ENCODE results near the gene SP100.

DNA sequence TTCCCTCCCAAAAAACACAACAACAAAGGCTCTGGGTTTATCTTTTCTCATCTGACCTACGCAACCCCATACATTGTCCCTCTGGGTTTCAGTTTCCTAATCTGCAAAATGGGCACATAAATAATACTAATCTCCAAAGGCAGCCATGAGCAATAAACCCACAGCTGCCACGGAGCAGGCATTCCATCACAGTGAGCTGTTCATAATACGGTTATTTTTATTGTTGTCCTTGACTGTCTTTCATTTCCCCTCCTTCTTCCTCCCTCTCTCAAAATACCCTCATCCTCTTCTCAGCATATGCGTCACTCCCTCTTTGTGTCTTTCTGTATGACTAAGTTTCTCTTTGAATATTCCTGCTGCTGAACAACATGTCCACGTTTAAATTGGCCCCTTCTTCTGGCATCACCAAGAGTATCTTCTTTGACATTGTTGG, 166.9 kb downstream of the SP100 start:
- TF ChIP-seq, protein P1, sequence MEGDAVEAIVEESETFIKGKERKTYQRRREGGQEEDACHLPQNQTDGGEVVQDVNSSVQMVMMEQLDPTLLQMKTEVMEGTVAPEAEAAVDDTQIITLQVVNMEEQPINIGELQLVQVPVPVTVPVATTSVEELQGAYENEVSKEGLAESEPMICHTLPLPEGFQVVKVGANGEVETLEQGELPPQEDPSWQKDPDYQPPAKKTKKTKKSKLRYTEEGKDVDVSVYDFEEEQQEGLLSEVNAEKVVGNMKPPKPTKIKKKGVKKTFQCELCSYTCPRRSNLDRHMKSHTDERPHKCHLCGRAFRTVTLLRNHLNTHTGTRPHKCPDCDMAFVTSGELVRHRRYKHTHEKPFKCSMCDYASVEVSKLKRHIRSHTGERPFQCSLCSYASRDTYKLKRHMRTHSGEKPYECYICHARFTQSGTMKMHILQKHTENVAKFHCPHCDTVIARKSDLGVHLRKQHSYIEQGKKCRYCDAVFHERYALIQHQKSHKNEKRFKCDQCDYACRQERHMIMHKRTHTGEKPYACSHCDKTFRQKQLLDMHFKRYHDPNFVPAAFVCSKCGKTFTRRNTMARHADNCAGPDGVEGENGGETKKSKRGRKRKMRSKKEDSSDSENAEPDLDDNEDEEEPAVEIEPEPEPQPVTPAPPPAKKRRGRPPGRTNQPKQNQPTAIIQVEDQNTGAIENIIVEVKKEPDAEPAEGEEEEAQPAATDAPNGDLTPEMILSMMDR (IDR thresholded peaks at IDR 0.05): no peak
- no peak for TF ChIP-seq POLR2A (IDR thresholded peaks at IDR 0.05)

Measured in right lobe of liver (tissue), 4 donors.